Endothelial cell of coronary artery (primary cell): ENCODE measurements around the gene ANXA8L1. TPM values are rescaled to one million over a fixed set of nuclear protein-coding genes. Genes with fewer than 3 reads are reported as not detected.

ENCODE experiments used
- total RNA-seq: library from RNA; depleted of rRNA; stranded (reverse); fragments of >200 nt; gene quantifications from 2 replicates; pipeline ENCODE4 v1.2.3, GENCODE V29; 2014

The ANXA8L1 gene, protein sequence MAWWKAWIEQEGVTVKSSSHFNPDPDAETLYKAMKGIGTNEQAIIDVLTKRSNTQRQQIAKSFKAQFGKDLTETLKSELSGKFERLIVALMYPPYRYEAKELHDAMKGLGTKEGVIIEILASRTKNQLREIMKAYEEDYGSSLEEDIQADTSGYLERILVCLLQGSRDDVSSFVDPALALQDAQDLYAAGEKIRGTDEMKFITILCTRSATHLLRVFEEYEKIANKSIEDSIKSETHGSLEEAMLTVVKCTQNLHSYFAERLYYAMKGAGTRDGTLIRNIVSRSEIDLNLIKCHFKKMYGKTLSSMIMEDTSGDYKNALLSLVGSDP
- not detected in 2 replicates for total RNA-seq

DNA sequence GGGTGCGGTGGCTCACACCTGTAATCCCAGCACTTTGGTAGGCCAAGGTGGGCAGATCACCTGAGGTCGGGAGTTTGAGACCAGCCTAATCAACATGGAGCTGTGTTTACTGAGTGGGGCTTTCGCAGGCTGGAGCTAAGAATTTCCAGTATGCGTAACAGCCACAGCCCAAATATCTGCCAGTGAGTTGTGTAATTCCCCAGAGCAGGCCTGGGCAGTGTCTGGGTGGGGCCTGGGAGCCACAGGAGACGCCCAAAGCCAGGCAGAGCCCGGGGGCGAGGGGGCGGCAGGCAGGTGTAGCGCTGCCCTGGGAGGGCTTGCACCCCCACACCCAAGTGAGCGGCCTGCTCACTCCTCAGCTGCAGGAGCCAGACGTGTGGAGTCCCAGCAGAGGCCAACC lies at the start of gene ANXA8L1:
TSS of gene ANXA8L1 (plus strand) at position 371 of the 400 bp plus-strand sequence. CDS start 76 bp downstream, outside the sequence.

Other genes starting within 250 kb of the ANXA8L1 start
- not detected in 2 replicates for gene ANTXRL, start 88.8 kb upstream of the ANXA8L1 start, total RNA-seq
- 0.19 TPM in 1 of 2 replicates, not detected in the other for gene NPY4R, start 90.2 kb downstream of the ANXA8L1 start, total RNA-seq
- not detected in 2 replicates for gene GPRIN2, start 180.9 kb downstream of the ANXA8L1 start, total RNA-seq
- gene SYT15, start 203.4 kb downstream of the ANXA8L1 start, total RNA-seq, result 0.09 and 0.56 TPM in 2 replicates